IPS-18a (cell line): Measurements from ENCODE around the gene GON4L.
"Not testable (repeated sequence)": the region's sequence is repeated elsewhere in the genome, so short reads cannot be mapped to it uniquely, and the experiment has no call there.

Experiments
- H3K27ac ChIP-seq: one replicate; pipeline ENCODE4 v1.5.1; 2013; ENCODE audit warnings: low read length
- H3K27me3 ChIP-seq: one replicate; pipeline ENCODE4 v1.6.1; 2013; ENCODE audit warnings: mild to moderate bottlenecking, low read length; ENCODE audit not compliant: control insufficient read depth, insufficient read depth
- H3K36me3 ChIP-seq: one replicate; pipeline ENCODE4 v1.6.1; 2013; ENCODE audit warnings: low read depth, low read length; ENCODE audit not compliant: control insufficient read depth
- H3K4me1 ChIP-seq: one replicate; pipeline ENCODE4 v1.6.1; 2013; ENCODE audit warnings: low read depth, low read length; ENCODE audit not compliant: control insufficient read depth
- H3K4me3 ChIP-seq: one replicate; pipeline ENCODE4 v1.5.1; 2013; ENCODE audit warnings: low read length
- H3K9ac ChIP-seq: one replicate; pipeline ENCODE4 v1.6.1; 2013; ENCODE audit warnings: mild to moderate bottlenecking, low read length, moderate library complexity
- H3K9me3 ChIP-seq: one replicate; pipeline ENCODE4 v1.6.1; 2013; ENCODE audit warnings: low read depth, low read length; ENCODE audit not compliant: control insufficient read depth

GON4L gene

DNA sequence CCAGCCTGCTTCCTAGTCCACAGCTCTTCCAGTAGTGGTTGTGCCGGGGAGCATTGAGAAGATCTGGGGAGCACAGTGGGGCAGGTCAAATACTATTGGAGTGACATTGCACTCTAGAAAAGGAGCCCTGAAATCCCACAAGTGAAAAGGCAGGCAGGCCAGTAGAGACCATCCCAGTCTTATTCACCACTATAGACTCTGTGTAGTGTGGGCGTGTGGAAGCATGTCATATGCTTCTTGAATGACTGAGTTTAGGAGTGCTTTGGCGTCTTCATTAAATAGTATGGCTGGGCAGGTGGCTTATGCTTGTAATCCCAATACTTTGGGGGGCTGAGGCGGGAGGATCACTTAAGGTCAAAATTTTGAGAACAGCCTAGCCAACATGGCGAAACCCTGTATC, 152.6 kb downstream of the GON4L start:
- not testable (repeated sequence) for H3K9me3 ChIP-seq, H3K9ac ChIP-seq, H3K36me3 ChIP-seq, H3K27ac ChIP-seq, H3K27me3 ChIP-seq, H3K4me3 ChIP-seq, H3K4me1 ChIP-seq

DNA sequence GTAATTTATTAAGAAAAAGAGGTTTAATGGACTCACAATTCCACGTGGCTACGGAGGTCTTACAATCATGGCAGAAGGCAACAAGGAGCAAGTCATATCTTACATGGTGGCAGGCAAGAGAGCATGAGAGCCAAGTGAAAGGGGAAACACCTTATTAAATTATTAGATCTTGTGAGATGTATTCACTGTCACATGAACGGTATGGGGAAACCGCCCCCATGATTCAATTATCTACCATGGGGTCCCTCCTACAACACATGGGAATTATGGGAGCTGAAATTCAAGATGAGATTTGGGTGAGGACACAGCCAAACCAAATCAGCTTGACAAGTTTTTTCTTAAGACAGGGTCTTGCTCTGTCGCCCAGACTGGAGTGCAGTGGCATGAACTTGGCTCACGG, 153.8 kb downstream of the GON4L start:
- Histone ChIP-seq H3K4me3 (no peak overlapping the region), H3K27me3 (no peaks in the 10 kb centered on the region), H3K9me3 (no peaks in the 10 kb centered on the region), H3K9ac (no peak overlapping the region), H3K4me1 (no peaks in the 10 kb centered on the region), H3K27ac (no peak overlapping the region), H3K36me3 (no peaks in the 10 kb centered on the region)

DNA sequence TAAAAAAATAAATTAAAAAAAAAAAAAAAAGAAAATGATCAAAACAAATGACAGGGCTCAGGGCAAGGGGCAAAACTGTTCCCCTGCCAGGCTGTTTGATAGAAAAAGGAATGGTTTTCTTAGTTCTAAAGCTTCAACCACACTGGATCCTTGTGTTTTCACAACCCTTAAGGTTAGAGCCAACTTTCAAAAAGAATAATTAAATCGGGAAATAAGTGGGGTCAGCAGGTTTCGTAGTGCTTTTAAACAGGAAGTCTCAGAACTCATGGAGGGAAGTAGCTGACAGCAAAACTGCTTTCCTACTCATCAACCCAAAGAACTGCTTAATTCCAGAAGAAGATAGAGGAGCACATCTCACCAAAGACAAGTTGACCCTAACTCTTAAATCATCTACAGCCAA, 155.3 kb downstream of the GON4L start:
- not testable (repeated sequence) for H3K27me3 ChIP-seq, H3K36me3 ChIP-seq, H3K27ac ChIP-seq, H3K9me3 ChIP-seq, H3K4me3 ChIP-seq, H3K9ac ChIP-seq, H3K4me1 ChIP-seq
